B cell (primary cell): ENCODE data around the gene CNPPD1. TPM values are rescaled to one million over a fixed set of nuclear protein-coding genes. Genes with fewer than 3 reads are reported as not detected.

Experiments
- ATAC-seq: fragments of 200-7000 bp; cut with Tn5 transposase; one replicate; pipeline ENCODE4 v1.10.0; 2021; ENCODE audit warnings: low read depth, mild to moderate bottlenecking, moderate number of reproducible peaks, moderate library complexity
- CTCF ChIA-PET: fragments of 350-600 bp; sonication (Branson Sonifier 250); formaldehyde crosslinking; loops from one replicate; lab custom pipeline; 2021; ENCODE audit warnings: antibody characterized with exemption, inconsistent platforms; lab: Charles Lee
- POLR2A ChIA-PET: fragments of 350-600 bp; sonication (Branson Sonifier 250); formaldehyde crosslinking; loops from one replicate; lab custom pipeline; 2021; ENCODE audit warnings: antibody characterized with exemption; lab: Charles Lee
- DNase-seq: peaks from one replicate; pipeline ENCODE4 v3.0.0; 2013
- H2AFZ ChIP-seq: 2 replicates; pipeline ENCODE4 v1.6.1; 2012; ENCODE audit warnings: mild to moderate bottlenecking, low read depth, low read length; ENCODE audit not compliant: insufficient read depth, poor library complexity, severe bottlenecking
- H3K27ac ChIP-seq, 2 donors: 1 replicate in 1 of 2; 2 replicates in 1 of 2; pipeline ENCODE4 v1.5.1; 2012 to 2013; ENCODE audit warnings: low read length in 2 of 2, mild to moderate bottlenecking in 2 of 2, moderate library complexity in 1 of 2
- H3K27me3 ChIP-seq, 4 experiments: fragments of 200-600 bp in 1 of 4; sonication (generic) in 1 of 4; replicated peaks in 1 of 4; 1 replicate in 2 of 4; 2 replicates in 2 of 4; pipeline versions ENCODE4 v1.6.1 to v1.7.0; 2013 to 2016; ENCODE audit warnings: low read length in 3 of 4, mild to moderate bottlenecking in 2 of 4, mixed read lengths in 1 of 4, moderate library complexity in 1 of 4; ENCODE audit not compliant: insufficient read depth in 4 of 4, control insufficient read depth in 3 of 4; ENCODE audit errors: control extremely low read depth in 1 of 4
- H3K36me3 ChIP-seq, 2 experiments: replicated peaks in 1 of 2; 1 replicate in 1 of 2; 2 replicates in 1 of 2; pipeline versions ENCODE4 v1.6.1 to v1.7.1; 2013; ENCODE audit warnings: low read length in 1 of 2; ENCODE audit not compliant: insufficient read depth in 2 of 2, control insufficient read depth in 1 of 2; ENCODE audit errors: control extremely low read depth in 1 of 2, extremely low read depth in 1 of 2
- H3K4me1 ChIP-seq, 2 donors: fragments of 200-600 bp in 1 of 2; sonication (generic) in 1 of 2; 1 replicate in 1 of 2; 2 replicates in 1 of 2; pipeline versions ENCODE4 v1.5.1 to v1.6.1; 2013 to 2017; ENCODE audit warnings: low read length in 2 of 2; ENCODE audit not compliant: control insufficient read depth in 2 of 2, insufficient read depth in 2 of 2
- H3K4me2 ChIP-seq: replicated peaks from 2 replicates; pipeline ENCODE3; 2012; ENCODE audit warnings: mild to moderate bottlenecking, low read depth, low read length; ENCODE audit not compliant: poor library complexity, severe bottlenecking
- H3K4me3 ChIP-seq, 5 experiments: fragments of 200-600 bp in 1 of 5; sonication (generic) in 1 of 5; 1 replicate in 3 of 5; 2 replicates in 2 of 5; pipeline versions ENCODE4 v1.5.1 to v1.7.0; 2011 to 2016; ENCODE audit warnings: low read length in 4 of 5, mild to moderate bottlenecking in 4 of 5, low read depth in 2 of 5, control low read depth in 1 of 5, moderate library complexity in 1 of 5; ENCODE audit not compliant: insufficient read depth in 1 of 5; ENCODE audit errors: control extremely low read depth in 1 of 5, extremely low read depth in 1 of 5
- H3K79me2 ChIP-seq: fragments of 200-600 bp; sonication (generic); one replicate; pipeline ENCODE4 v1.6.0; 2016; ENCODE audit warnings: low read length; ENCODE audit not compliant: control insufficient read depth, insufficient read depth
- H3K9ac ChIP-seq: fragments of 200-600 bp; sonication (generic); 2 replicates; pipeline ENCODE4 v1.6.1; 2017; ENCODE audit warnings: mild to moderate bottlenecking, low read length, moderate library complexity
- H3K9me3 ChIP-seq, 3 donors: one replicate each; pipeline versions ENCODE4 v1.6.1 to v1.7.1; 2013; ENCODE audit warnings: low read length in 2 of 3; ENCODE audit not compliant: control insufficient read depth in 2 of 3, insufficient read depth in 1 of 3; ENCODE audit errors: control extremely low read depth in 1 of 3
- H4K20me1 ChIP-seq: 2 replicates; pipeline ENCODE4 v1.6.0; 2012; ENCODE audit warnings: mild to moderate bottlenecking, low read length; ENCODE audit not compliant: insufficient read depth, control insufficient read depth, poor library complexity, severe bottlenecking
- H3K27ac Mint-ChIP-seq: one replicate; pipeline ENCODE4 v1.8.0; 2021; ENCODE audit warnings: mixed read lengths
- H3K27me3 Mint-ChIP-seq: one replicate; pipeline ENCODE4 v1.8.0; 2021; ENCODE audit warnings: mixed read lengths
- H3K4me1 Mint-ChIP-seq: one replicate; pipeline ENCODE4 v1.8.0; 2021; ENCODE audit warnings: mixed read lengths
- H3K4me3 Mint-ChIP-seq: one replicate; pipeline ENCODE4 v1.8.0; 2021; ENCODE audit warnings: mixed read lengths
- H3K9me3 Mint-ChIP-seq: one replicate; pipeline ENCODE4 v1.8.0; 2022; ENCODE audit warnings: mixed read lengths; ENCODE audit not compliant: insufficient read depth
- EZH2 ChIP-seq: IDR thresholded peaks from 2 replicates; pipeline ENCODE4 v1.6.1; 2012; ENCODE audit warnings: borderline replicate concordance, low read depth, mild to moderate bottlenecking, moderate library complexity, low read length; ENCODE audit not compliant: insufficient read depth, poor library complexity, severe bottlenecking
- WGBS: methylation state at CpG from one replicate; pipeline ENCODE4 v1.1.5; 2013; ENCODE audit warnings: missing lambda C conversion rate; ENCODE audit not compliant: insufficient coverage; 5-methylcytosine and 5-hydroxymethylcytosine counted together
- intact Hi-C: fragments of 100-400 bp; cut with micrococcal nuclease; formaldehyde crosslinking; loops from one replicate; pipeline ENCODE4 v1.10.0; 2022
- polyA plus RNA-seq: library from polyadenylated mRNA; depleted of rRNA; stranded (reverse); fragments of >200 nt; gene quantifications from 2 replicates; pipeline ENCODE4 v1.2.3, GENCODE V29; 2012
- total RNA-seq, 2 donors: library from RNA; stranded (reverse); fragments of 120-200 nt in 1 of 2; gene quantifications; 1 replicate in 1 of 2; 2 replicates in 1 of 2; pipeline versions ENCODE4 v1.2.3 to v1.2.4, GENCODE V29; 2013 to 2022
- TF ChIP-seq, protein P1 (sequence below): fragments of 200-600 bp; IDR thresholded peaks from one replicate; pipeline ENCODE4 v1.8.0; 2022; ENCODE audit warnings: antibody characterized with exemption, mild to moderate bottlenecking

Gene CNPPD1
- total and polyA plus RNA-seq, 2 donors (not counting 1 experiment from before 2014, with no cell fraction given), result 150 to 159 TPM

DNA sequence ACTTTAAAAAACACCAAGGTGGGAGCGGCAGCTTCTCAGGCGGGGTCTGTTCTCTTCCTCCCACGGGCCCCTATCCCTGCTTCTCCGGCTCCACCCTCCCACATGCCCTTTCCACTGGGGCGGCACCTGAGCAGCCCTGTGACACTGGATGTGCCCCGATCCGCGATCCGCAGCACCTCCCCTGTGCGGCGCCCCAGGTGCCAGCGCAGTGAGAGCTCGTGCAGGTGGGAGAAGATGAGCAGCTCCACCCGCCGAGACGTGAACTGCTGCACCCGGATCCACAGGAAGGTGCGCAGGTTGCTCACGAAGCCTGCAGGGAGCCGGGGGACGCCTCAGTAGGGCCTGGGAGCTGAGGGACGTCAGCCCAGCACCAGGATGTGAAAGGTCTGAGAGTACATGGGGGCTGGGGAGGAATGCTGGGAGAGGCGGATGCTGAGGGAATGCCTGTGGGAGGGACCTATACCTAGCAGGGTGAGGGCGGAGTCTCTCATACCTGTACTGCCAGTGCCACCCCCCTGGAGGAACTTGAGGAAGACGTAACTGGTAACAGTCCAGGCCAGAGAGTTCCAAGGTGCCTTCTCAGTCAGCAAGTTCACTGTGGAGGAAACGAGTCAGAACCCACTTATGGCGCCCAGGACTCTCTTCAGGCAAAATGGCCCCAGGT, 39.3 kb upstream of the CNPPD1 start:
- no peak for DNase-seq
- Mint-ChIP-seq H3K27ac (peak overlapping the region; percentile 32), H3K4me3 (no peak overlapping the region), H3K9me3 (no peaks in the 10 kb centered on the region), H3K4me1 (peaks cover 26% of the 10 kb centered on the region), H3K27me3 (no peaks in the 10 kb centered on the region)
- Histone ChIP-seq H3K9me3 (no peaks in the 10 kb centered on the region), H3K27me3 (no peaks in the 10 kb centered on the region), H3K79me2 (no peaks in the 10 kb centered on the region), H4K20me1 (peaks cover 19% of the 10 kb centered on the region), H3K9ac (no peak overlapping the region), H3K27ac (no peak overlapping the region), H2AFZ (no peak overlapping the region), H3K4me1 (peaks cover 20 to 27% of the 10 kb centered on the region in 2 donors), H3K4me3 (no peak overlapping the region), H3K36me3 (peaks cover 0 to 12% of the 10 kb centered on the region in 2 experiments), H3K4me2 (no peak overlapping the region)
- POLR2A ChIA-PET, result interaction anchor here (1.4 to 1.6 kb wide), 2 partner anchors 9 to 40 kb away, joined by 4 to 7 read pairs; partner anchors contain the start of gene ZFAND2B
- TF ChIP-seq, protein P1, sequence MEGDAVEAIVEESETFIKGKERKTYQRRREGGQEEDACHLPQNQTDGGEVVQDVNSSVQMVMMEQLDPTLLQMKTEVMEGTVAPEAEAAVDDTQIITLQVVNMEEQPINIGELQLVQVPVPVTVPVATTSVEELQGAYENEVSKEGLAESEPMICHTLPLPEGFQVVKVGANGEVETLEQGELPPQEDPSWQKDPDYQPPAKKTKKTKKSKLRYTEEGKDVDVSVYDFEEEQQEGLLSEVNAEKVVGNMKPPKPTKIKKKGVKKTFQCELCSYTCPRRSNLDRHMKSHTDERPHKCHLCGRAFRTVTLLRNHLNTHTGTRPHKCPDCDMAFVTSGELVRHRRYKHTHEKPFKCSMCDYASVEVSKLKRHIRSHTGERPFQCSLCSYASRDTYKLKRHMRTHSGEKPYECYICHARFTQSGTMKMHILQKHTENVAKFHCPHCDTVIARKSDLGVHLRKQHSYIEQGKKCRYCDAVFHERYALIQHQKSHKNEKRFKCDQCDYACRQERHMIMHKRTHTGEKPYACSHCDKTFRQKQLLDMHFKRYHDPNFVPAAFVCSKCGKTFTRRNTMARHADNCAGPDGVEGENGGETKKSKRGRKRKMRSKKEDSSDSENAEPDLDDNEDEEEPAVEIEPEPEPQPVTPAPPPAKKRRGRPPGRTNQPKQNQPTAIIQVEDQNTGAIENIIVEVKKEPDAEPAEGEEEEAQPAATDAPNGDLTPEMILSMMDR, result no peak
- no peak for TF ChIP-seq EZH2
- no peak for ATAC-seq
- intact Hi-C loops, result no loop called here
- 98% methylated on average over 27 of the region's 27 CpGs for WGBS
- CTCF ChIA-PET, result interaction anchor here (1.1 to 7.3 kb wide), 10 partner anchors 11 to 340 kb away, joined by 3 to 65 read pairs (median 6); partner anchors contain the start of genes GLB1L, NHEJ1, SLC23A3 and STK16

DNA sequence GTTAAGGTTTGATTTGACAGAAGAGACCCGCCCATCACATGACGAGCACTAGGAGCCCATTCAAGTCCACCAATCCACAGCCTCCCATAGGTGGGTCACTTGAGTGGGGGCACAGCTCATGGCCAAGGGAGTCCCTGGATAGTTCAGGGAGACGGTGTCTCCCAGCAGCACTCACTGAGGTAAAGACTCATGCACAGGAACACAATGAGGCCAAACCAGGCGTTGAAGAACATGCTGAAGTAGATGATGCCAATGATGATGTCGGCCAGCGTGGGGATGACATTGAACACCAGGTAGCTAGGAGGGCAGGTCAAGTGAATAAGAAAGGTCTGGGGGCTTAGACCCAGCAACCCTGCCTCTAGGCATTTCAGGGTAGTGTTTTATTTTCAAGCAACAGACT, 38.1 kb upstream of the CNPPD1 start:
- Histone ChIP-seq H3K4me1 (peaks cover 20 to 29% of the 10 kb centered on the region in 2 donors), H3K36me3 (peaks cover 0 to 6% of the 10 kb centered on the region in 2 experiments), H3K79me2 (no peaks in the 10 kb centered on the region), H3K27ac (no peak overlapping the region), H3K9me3 (no peaks in the 10 kb centered on the region), H3K9ac (no peak overlapping the region), H3K27me3 (no peaks in the 10 kb centered on the region), H4K20me1 (peaks cover 7% of the 10 kb centered on the region), H2AFZ (no peak overlapping the region), H3K4me2 (no peak overlapping the region), H3K4me3 (no peak overlapping the region)
- Mint-ChIP-seq H3K4me1 (peaks cover 26% of the 10 kb centered on the region), H3K9me3 (no peaks in the 10 kb centered on the region), H3K4me3 (no peak overlapping the region), H3K27ac (no peak overlapping the region), H3K27me3 (no peaks in the 10 kb centered on the region)
- ATAC-seq (no peak), DNase-seq (no peak)
- ChIA-PET POLR2A (interaction anchor here (0.6 kb wide), 1 partner anchor 37 kb away, joined by 4 read pairs; no protein-coding TSS in a partner anchor), CTCF (interaction anchor here (1.1 to 7.3 kb wide), 4 partner anchors 12 to 57 kb away, joined by 5 to 65 read pairs (median 5); partner anchors contain the start of genes NHEJ1 and TUBA4A)
- TF ChIP-seq, protein P1, result no peak
- TF ChIP-seq EZH2, result no peak
- intact Hi-C loops, result no loop called here
- WGBS, result 94% methylated on average over 3 of the region's 6 CpGs
